IMR-90 (cell line): ENCODE data around the gene IGIP. TPM values are rescaled to one million over a fixed set of nuclear protein-coding genes. Genes with fewer than 3 reads are reported as not detected.

Experiments used
- ATAC-seq: fragments of 200-7000 bp; cut with Tn5 transposase; 2 replicates; pipeline ENCODE4 v1.9.1; 2020; ENCODE audit warnings: low read depth, mild to moderate bottlenecking, moderate library complexity
- BruUV-seq: library from RNA; stranded (reverse); fragments of 400-500 nt; replicated peaks from 2 replicates; lab custom pipeline; 2021; lab: Mats Ljungman, UMichigan
- CTCF ChIA-PET: fragments of 300-600 bp; formaldehyde crosslinking; extraction: SDS; loops from one replicate; lab custom pipeline; 2021; ENCODE audit warnings: antibody characterized with exemption; lab: Yijun Ruan, JAX
- POLR2A ChIA-PET: fragments of 300-600 bp; sonication (Branson Sonifier 250); formaldehyde crosslinking; loops from one replicate; lab custom pipeline; 2022; ENCODE audit warnings: antibody characterized with exemption; ENCODE audit not compliant: unreplicated experiment; lab: Charles Lee
- DNase-seq: peaks from one replicate; pipeline ENCODE4 v3.0.0; 2013
- H2AFZ ChIP-seq: replicated peaks from 2 replicates; pipeline ENCODE3; 2013; ENCODE audit warnings: low read length, mild to moderate bottlenecking; ENCODE audit not compliant: poor library complexity
- H2AK5ac ChIP-seq: 2 replicates; pipeline ENCODE4 v1.6.1; 2013; ENCODE audit warnings: low read depth, low read length, inconsistent platforms
- H2AK9ac ChIP-seq: replicated peaks from 2 replicates; pipeline ENCODE3; 2013; ENCODE audit warnings: mild to moderate bottlenecking, low read depth, low read length, moderate library complexity; ENCODE audit not compliant: poor library complexity
- H2BK120ac ChIP-seq: 2 replicates; pipeline ENCODE4 v1.6.1; 2013; ENCODE audit warnings: low read depth, low read length, inconsistent platforms
- H2BK15ac ChIP-seq: 3 replicates; pipeline ENCODE4 v1.6.1; 2013; ENCODE audit warnings: low read depth, low read length, inconsistent platforms
- H2BK20ac ChIP-seq: 2 replicates; pipeline ENCODE4 v1.6.1; 2013; ENCODE audit warnings: low read depth, mild to moderate bottlenecking, inconsistent platforms, low read length, moderate library complexity
- H2BK5ac ChIP-seq: 2 replicates; pipeline ENCODE4 v1.6.1; 2013; ENCODE audit warnings: mild to moderate bottlenecking, low read depth, low read length, inconsistent platforms; ENCODE audit not compliant: poor library complexity, severe bottlenecking
- H3K14ac ChIP-seq: replicated peaks from 2 replicates; pipeline ENCODE4 v1.6.1; 2013; ENCODE audit warnings: low read depth, low read length, inconsistent platforms
- H3K18ac ChIP-seq: 2 replicates; pipeline ENCODE4 v1.6.1; 2013; ENCODE audit warnings: low read depth, low read length, control low read depth
- H3K23ac ChIP-seq: 2 replicates; pipeline ENCODE4 v1.6.1; 2013; ENCODE audit warnings: low read depth, low read length, inconsistent platforms
- H3K27ac ChIP-seq: 2 replicates; pipeline ENCODE4 v1.5.1; 2013; ENCODE audit warnings: mild to moderate bottlenecking, control low read depth, low read length; ENCODE audit not compliant: insufficient read depth
- H3K27me3 ChIP-seq: 2 replicates; pipeline ENCODE4 v1.6.1; 2013; ENCODE audit warnings: low read length; ENCODE audit not compliant: control insufficient read depth, insufficient read depth
- H3K36me3 ChIP-seq: 2 replicates; pipeline ENCODE4 v1.6.1; 2013; ENCODE audit warnings: low read length, mixed read lengths; ENCODE audit not compliant: control insufficient read depth, insufficient read depth
- H3K4ac ChIP-seq: 2 replicates; pipeline ENCODE4 v1.6.1; 2013; ENCODE audit warnings: low read depth, low read length, inconsistent platforms
- H3K4me1 ChIP-seq: 2 replicates; pipeline ENCODE4 v1.6.1; 2013; ENCODE audit warnings: low read length, mixed read lengths; ENCODE audit not compliant: control insufficient read depth, insufficient read depth
- H3K4me2 ChIP-seq: 2 replicates; pipeline ENCODE4 v1.6.1; 2013; ENCODE audit warnings: low read depth, mild to moderate bottlenecking, control low read depth, low read length, moderate library complexity
- H3K4me3 ChIP-seq: 2 replicates; pipeline ENCODE4 v1.5.1; 2013; ENCODE audit warnings: low read depth, mild to moderate bottlenecking, control low read depth, low read length, moderate library complexity; ENCODE audit not compliant: insufficient read depth
- H3K56ac ChIP-seq: 2 replicates; pipeline ENCODE4 v1.6.1; 2013; ENCODE audit warnings: low read length, inconsistent platforms; ENCODE audit not compliant: insufficient read depth; ENCODE audit errors: extremely low read depth
- H3K79me1 ChIP-seq, 2 experiments: 2 replicates each; pipeline ENCODE4 v1.6.1; 2013; ENCODE audit warnings: low read length in 2 of 2, inconsistent platforms in 1 of 2, low read depth in 1 of 2
- H3K9ac ChIP-seq: 2 replicates; pipeline ENCODE4 v1.6.1; 2013; ENCODE audit warnings: low read depth, low read length, control low read depth
- H3K9me1 ChIP-seq: 2 replicates; pipeline ENCODE4 v1.6.1; 2013; ENCODE audit warnings: low read length, inconsistent platforms; ENCODE audit not compliant: insufficient read depth
- H3K9me3 ChIP-seq: 2 replicates; pipeline ENCODE4 v1.6.1; 2013; ENCODE audit warnings: low read length; ENCODE audit not compliant: control insufficient read depth, insufficient read depth
- H4K20me1 ChIP-seq: 2 replicates; pipeline ENCODE4 v1.6.1; 2013; ENCODE audit warnings: low read length, inconsistent platforms; ENCODE audit not compliant: insufficient read depth
- H4K5ac ChIP-seq: 2 replicates; pipeline ENCODE4 v1.6.1; 2013; ENCODE audit warnings: mild to moderate bottlenecking, low read depth, low read length, control low read depth
- H4K8ac ChIP-seq, 2 experiments: 2 replicates each; pipeline ENCODE4 v1.6.1; 2013; ENCODE audit warnings: low read depth in 2 of 2, low read length in 2 of 2, control low read depth in 1 of 2, inconsistent platforms in 1 of 2
- H4K91ac ChIP-seq: 2 replicates; pipeline ENCODE4 v1.6.1; 2013; ENCODE audit warnings: low read depth, low read length, inconsistent platforms; ENCODE audit not compliant: insufficient read depth
- RAD21 ChIP-seq: IDR thresholded peaks from 2 replicates; pipeline ENCODE4 v1.6.1; 2012; ENCODE audit warnings: low read length, improper control_type of control experiment
- RFX5 ChIP-seq: IDR thresholded peaks from 2 replicates; pipeline ENCODE4 v1.8.0; 2012; ENCODE audit warnings: low read depth, mild to moderate bottlenecking, low read length, moderate library complexity
- SMC3 ChIP-seq: fragments of 150-350 bp; IDR thresholded peaks from 2 replicates; pipeline ENCODE4 v1.6.1; 2016; ENCODE audit warnings: low read depth, mild to moderate bottlenecking, antibody characterized with exemption, low read length, moderate library complexity
- WGBS, 2 experiments: methylation state at CpG; one replicate each; pipeline versions ENCODE4 v1.1.5 to v1.1.7; 2013; ENCODE audit warnings: missing lambda C conversion rate in 2 of 2; ENCODE audit not compliant: insufficient read length in 1 of 2; ENCODE audit errors: extremely low coverage in 2 of 2; 5-methylcytosine and 5-hydroxymethylcytosine counted together
- dilution Hi-C: fragments of 300-500 bp; cut with HindIII; formaldehyde crosslinking; loops from one replicate; pipeline ENCODE4 v1.14.3; 2018; ENCODE audit warnings: low sequenced_read_pairs; ENCODE audit not compliant: unreplicated experiment
- in situ Hi-C: fragments of 300-500 bp; cut with MboI; formaldehyde crosslinking; loops from 3 replicates; pipeline ENCODE4 v1.14.3; 2019; ENCODE audit warnings: low sequenced_read_pairs, inconsistent platforms, mixed read lengths
- intact Hi-C: fragments of 100-400 bp; cut with micrococcal nuclease; formaldehyde crosslinking; loops from 2 replicates; pipeline ENCODE4 v1.10.0; 2022
- polyA plus RNA-seq, 3 experiments: library from polyadenylated mRNA; depleted of rRNA; stranded (reverse); fragments of >200 nt; gene quantifications; 2 replicates each; pipeline ENCODE4 v1.2.3, GENCODE V29; 2012; ENCODE audit warnings: low replicate concordance in 1 of 3
- total RNA-seq: library from RNA; depleted of rRNA; stranded (reverse); fragments of >200 nt; gene quantifications from 2 replicates; pipeline ENCODE4 v1.2.3, GENCODE V29; 2012
- TF ChIP-seq, protein P1 (sequence below): fragments of 150-350 bp; IDR thresholded peaks from 2 replicates; pipeline ENCODE4 v1.6.1; 2016; ENCODE audit warnings: low read depth, mild to moderate bottlenecking, low read length, moderate library complexity, borderline replicate concordance

IGIP gene
- total and polyA plus RNA-seq, 2 of the 4 experiments (the other 2 are of a cell fraction), result 1.2 to 5.0 TPM

DNA sequence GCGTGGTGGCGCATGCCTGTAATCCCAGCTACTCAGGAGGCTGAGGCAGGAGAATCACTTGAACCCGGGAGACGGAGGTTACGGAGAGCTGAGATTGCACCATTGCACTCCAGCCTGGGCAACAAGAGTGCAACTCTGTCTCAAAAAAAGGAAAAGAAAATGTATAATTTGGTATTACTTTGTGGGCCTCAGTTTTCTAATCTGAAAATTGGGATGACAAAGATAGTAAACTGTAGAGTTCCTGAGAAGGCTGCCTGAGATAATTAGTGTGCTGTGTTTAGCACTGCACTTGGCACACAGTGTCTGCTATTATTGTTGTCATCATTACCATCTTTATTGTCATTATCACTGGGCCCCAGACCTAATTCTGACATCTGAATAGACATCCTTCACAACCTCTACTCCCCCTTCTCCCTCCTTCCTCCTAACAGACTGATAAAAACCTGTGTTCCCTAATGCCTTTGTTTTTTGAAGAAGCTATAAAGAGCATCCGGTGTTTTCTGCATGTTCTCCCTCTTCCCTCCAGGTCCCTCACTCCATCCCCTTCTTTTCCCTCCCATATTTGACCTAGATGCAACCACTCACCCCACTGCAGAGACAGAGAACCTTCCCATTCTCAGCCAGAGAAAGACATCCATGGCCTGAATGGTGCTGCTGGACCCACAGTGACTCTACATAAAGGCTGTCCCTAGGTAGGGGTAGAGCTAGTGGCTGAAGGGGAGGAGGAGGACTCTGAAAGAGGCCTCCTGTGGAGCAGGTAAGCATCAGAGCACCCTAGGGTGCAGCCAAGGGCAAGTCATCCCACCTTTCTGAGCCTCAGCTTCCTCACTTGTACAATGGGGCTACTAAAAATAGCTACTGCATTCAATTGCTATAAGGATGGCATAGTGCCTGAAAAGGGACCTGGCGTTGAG lies 33.5 kb downstream of the IGIP start:
- no TSS peak for BruUV-seq
- Histone ChIP-seq H3K9me1 (no peaks in the 10 kb centered on the region), H3K36me3 (no peaks in the 10 kb centered on the region), H2AK5ac (no peak overlapping the region), H3K9ac (no peak overlapping the region), H3K9me3 (no peaks in the 10 kb centered on the region), H3K14ac (no peak overlapping the region), H3K4ac (no peak overlapping the region), H3K4me2 (no peak overlapping the region), H4K20me1 (no peaks in the 10 kb centered on the region; the same call in 1 of the 2 replicates), H2BK5ac (no peak overlapping the region), H3K4me3 (no peak overlapping the region), H2AFZ (no peak overlapping the region), H3K27me3 (no peaks in the 10 kb centered on the region), H3K18ac (no peak overlapping the region), H4K91ac (no peak overlapping the region), H3K79me1 (no peaks in the 10 kb centered on the region; a peak in 1 of 4 replicates), H2AK9ac (no peak overlapping the region), H2BK15ac (no peak overlapping the region), H2BK120ac (no peak overlapping the region), H3K56ac (no peak overlapping the region), H4K5ac (no peak overlapping the region), H3K4me1 (no peaks in the 10 kb centered on the region), H3K27ac (no peak overlapping the region), H2BK20ac (no peak overlapping the region), H3K23ac (no peak overlapping the region), H4K8ac (no peak overlapping the region)
- ChIA-PET CTCF (interaction anchor here (0.9 kb wide), 1 partner anchor 83 kb away, joined by 3 read pairs; no protein-coding TSS in a partner anchor), POLR2A (no interaction called here)
- intact Hi-C loops, result no loop called here
- TF ChIP-seq, protein P1, sequence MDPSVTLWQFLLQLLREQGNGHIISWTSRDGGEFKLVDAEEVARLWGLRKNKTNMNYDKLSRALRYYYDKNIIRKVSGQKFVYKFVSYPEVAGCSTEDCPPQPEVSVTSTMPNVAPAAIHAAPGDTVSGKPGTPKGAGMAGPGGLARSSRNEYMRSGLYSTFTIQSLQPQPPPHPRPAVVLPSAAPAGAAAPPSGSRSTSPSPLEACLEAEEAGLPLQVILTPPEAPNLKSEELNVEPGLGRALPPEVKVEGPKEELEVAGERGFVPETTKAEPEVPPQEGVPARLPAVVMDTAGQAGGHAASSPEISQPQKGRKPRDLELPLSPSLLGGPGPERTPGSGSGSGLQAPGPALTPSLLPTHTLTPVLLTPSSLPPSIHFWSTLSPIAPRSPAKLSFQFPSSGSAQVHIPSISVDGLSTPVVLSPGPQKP, result no peak
- TF ChIP-seq RFX5 (no peak), RAD21 (no peak), SMC3 (no peak)
- DNase-seq, result no peak
- dilution Hi-C loops, result no loop called here
- no CpG with 5 or more reads among the region's 7 CpGs for WGBS, 2 experiments
- ATAC-seq, result no peak
- in situ Hi-C loops, result no loop called here
